OCI-LY7 (cell line): ENCODE measurements around the gene SREK1IP1.

Source experiments
- CTCF ChIP-seq: fragments of 200-600 bp; sonication (generic); conservative IDR thresholded peaks from 2 replicates; pipeline ENCODE4 v1.5.1; 2014; ENCODE audit warnings: mild to moderate bottlenecking, antibody characterized with exemption, low read length, moderate library complexity, mixed read lengths
- EZH2phosphoT487 ChIP-seq: fragments of 200-600 bp; sonication (generic); IDR thresholded peaks from 2 replicates; pipeline ENCODE4 v1.6.1; 2018; ENCODE audit warnings: low read depth, borderline replicate concordance, mild to moderate bottlenecking, mixed run types, antibody characterized with exemption, low read length, moderate library complexity, mixed read lengths

- TF ChIP-seq CTCF (peak; percentile 100), EZH2phosphoT487 (no peak)
These were observed 16.0 kb upstream of the SREK1IP1 start for GRCh38 chr5:64784451-64785025.
